Aorta (tissue), 5 donors: ENCODE measurements around the gene ALK. TPM values are rescaled to one million over a fixed set of nuclear protein-coding genes. Genes with fewer than 3 reads are reported as not detected.
A peak's percentile ranks its signal among the peaks of the same experiment; 100 is the strongest.

ENCODE experiments used
- ATAC-seq: fragments of 200-7000 bp; cut with Tn5 transposase; one replicate; pipeline ENCODE4 v1.9.1; 2022; ENCODE audit warnings: moderate library complexity; ENCODE audit not compliant: low FRiP score
- DNase-seq, 2 donors: peaks; one replicate each; pipeline ENCODE4 v3.0.0-alpha.2; 2020
- H3K27ac ChIP-seq, 2 donors: one replicate each; pipeline ENCODE4 v1.5.1; 2013; ENCODE audit warnings: low read length in 2 of 2, mild to moderate bottlenecking in 2 of 2, moderate library complexity in 2 of 2, control low read depth in 1 of 2, inconsistent platforms in 1 of 2, low read depth in 1 of 2
- H3K27me3 ChIP-seq, 2 donors: one replicate each; pipeline ENCODE4 v1.6.1; 2013; ENCODE audit warnings: control low read depth in 1 of 2, low read length in 1 of 2, mild to moderate bottlenecking in 1 of 2, moderate library complexity in 1 of 2; ENCODE audit not compliant: insufficient read depth in 2 of 2, control insufficient read depth in 1 of 2
- H3K36me3 ChIP-seq, 2 donors: one replicate each; pipeline ENCODE4 v1.6.1; 2013; ENCODE audit warnings: control low read depth in 1 of 2, low read length in 1 of 2, mild to moderate bottlenecking in 1 of 2; ENCODE audit not compliant: insufficient read depth in 2 of 2, control insufficient read depth in 1 of 2
- H3K4me1 ChIP-seq, 2 donors: one replicate each; pipeline ENCODE4 v1.6.1; 2013; ENCODE audit warnings: low read length in 2 of 2, control low read depth in 1 of 2, mild to moderate bottlenecking in 1 of 2, moderate library complexity in 1 of 2; ENCODE audit not compliant: insufficient read depth in 2 of 2, control insufficient read depth in 1 of 2
- H3K4me3 ChIP-seq, 2 donors: one replicate each; pipeline ENCODE4 v1.5.1; 2013; ENCODE audit warnings: low read length in 2 of 2, control low read depth in 1 of 2, mild to moderate bottlenecking in 1 of 2
- H3K9me3 ChIP-seq: one replicate; pipeline ENCODE4 v1.6.1; 2013; ENCODE audit warnings: mild to moderate bottlenecking, low read length; ENCODE audit not compliant: control insufficient read depth
- WGBS, 2 donors: extraction: QIAGEN DNeasy Blood & Tissue Kit; methylation state at CpG; one replicate each; pipeline ENCODE4 v1.1.7; 2013; 5-methylcytosine and 5-hydroxymethylcytosine counted together
- intact Hi-C, 2 donors: fragments of 100-400 bp; cut with DNase I; formaldehyde crosslinking; loops; one replicate each; pipeline versions ENCODE4 v1.14.2 to v1.15.0; 2022
- polyA plus RNA-seq, 2 donors: library from polyadenylated mRNA; stranded (reverse); fragments of 200-250 nt; gene quantifications; one replicate each; pipeline ENCODE4 v1.2.3, GENCODE V29; 2013
- total RNA-seq, 2 donors: library from RNA; stranded (reverse); fragmentation: NEBNext Ultra II Directional; extraction: Animal tissue kit (Norgen Biotek cat#: 25700); gene quantifications; one replicate each; pipeline ENCODE4 v1.2.1, GENCODE V29; 2021
- donor health status: healthy with polysubstance abuse.
- donor health status: Bipolar disorder and iron deficiency.
- donor health status: DM: no; HTN: no; CAD: no.
- donor health status: DM: no; HTN: no; CAD: no.
- donor health status: DM: yes; HTN: yes; CAD: no.

The ALK gene
- total and polyA plus RNA-seq, 4 donors = 0.13 to 0.30 TPM; not detected in 2

DNA sequence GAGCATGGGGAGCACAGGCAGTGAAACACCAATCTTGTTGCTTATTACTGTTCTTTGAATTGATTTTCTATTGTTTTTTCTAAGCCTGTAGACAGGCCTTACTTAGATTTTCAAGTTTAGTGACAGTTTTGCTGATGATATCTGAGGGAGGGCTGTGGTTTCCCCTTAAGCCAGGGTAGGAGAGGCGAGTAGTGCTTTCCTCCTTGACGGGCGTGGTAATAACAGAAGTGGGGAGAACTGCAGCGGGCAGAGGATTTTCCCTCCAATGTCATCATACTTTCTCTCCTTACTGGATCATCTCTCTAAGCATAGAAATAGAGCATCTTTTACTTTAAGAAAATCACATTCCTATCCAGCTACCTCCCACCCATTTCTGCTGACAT is 314.4 kb downstream of the ALK start:
- no peak for ATAC-seq
- Histone ChIP-seq H3K9me3 (no peaks in the 10 kb centered on the region), H3K4me3 (no peak overlapping the region), H3K27ac (no peak overlapping the region), H3K27me3 (no peaks in the 10 kb centered on the region), H3K4me1 (peaks cover 0 to 2% of the 10 kb centered on the region in 2 donors), H3K36me3 (no peaks in the 10 kb centered on the region)
- intact Hi-C loops = no loop called here
- 88% methylated on average over 4 of the region's 4 CpGs for WGBS, 2 donors
- no peak for DNase-seq

DNA sequence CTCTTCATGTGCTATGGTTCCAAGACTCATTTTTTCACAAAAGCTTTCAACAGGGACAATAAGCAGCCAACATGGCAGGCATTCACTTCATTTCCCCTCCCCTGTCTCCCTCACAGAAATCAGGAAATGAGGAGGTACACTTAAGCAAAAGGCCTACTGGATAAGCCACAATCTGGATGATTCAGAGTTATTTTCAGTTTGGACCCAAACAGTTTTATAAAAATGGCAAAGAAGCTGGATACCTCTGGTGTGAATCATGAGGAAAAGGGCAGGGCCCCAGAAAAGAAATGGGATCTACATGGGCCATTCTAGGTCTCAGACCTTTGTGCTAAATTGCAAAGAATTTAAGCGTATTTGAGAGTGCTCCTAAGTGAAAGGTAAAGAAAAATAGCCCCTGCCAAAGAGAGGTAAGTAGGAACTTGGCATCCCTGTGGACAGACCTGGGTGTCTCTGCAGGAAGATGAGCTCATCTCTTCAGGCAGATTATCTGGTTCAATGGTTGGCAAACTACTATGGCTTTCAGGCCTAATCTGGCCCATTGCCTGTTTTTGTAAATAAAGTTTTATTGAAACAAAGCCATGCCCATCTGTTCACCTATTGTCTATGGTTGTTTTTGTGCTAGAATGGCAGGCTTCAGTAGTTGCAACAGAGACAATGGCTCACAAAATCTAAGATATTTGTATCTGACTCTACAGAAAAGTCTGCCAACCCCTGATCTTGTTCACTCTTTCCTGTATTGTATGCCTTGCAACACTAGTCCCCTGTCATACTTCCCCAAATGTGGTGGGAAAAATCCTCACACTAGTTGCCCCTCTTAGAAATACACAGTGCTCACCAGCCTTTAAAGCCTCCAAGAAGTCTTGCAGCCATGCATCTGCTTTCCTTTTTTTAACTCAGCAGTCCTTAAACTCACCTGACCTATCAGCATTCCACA is 315.0 kb downstream of the ALK start:
- intact Hi-C loops = no loop called here
- Histone ChIP-seq H3K9me3 (no peaks in the 10 kb centered on the region), H3K4me3 (no peak overlapping the region), H3K27me3 (no peaks in the 10 kb centered on the region), H3K27ac (peak overlapping the region in 1 of 2 donors; percentile 19), H3K36me3 (no peaks in the 10 kb centered on the region), H3K4me1 (peaks cover 0 to 2% of the 10 kb centered on the region in 2 donors)
- ATAC-seq (peak; percentile 55), DNase-seq (no peak)
- WGBS, 2 donors = 67 to 87% methylated on average over 1 of the region's 1 CpG

DNA sequence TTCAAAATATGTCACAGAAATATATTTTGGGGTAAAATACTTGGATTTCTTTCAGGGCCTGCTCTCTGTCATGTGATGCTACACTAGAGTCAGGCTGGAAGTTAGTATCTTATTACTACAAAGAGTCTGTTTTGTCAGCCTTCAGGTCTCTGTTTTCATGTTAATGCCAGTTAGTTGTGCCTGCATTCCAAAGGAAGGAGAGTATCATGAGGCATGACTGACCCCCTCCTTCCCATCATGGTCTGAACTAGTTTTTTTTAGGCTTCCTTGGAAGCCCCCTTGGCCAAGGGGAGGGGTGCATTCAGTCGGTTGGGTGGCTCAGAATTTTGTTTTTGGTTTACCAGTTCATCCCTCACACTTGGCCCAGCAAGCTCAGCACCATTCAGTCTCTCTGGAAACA is 318.0 kb downstream of the ALK start:
- H3K4me1 ChIP-seq = peaks cover 0 to 2% of the 10 kb centered on the region in 2 donors
- 12 to 22% methylated on average over 1 of the region's 1 CpG for WGBS, 2 donors
- no peaks in the 10 kb centered on the region for H3K9me3 ChIP-seq
- no peak overlapping the region for H3K4me3 ChIP-seq
- DNase-seq (no peak), ATAC-seq (no peak)
- H3K27ac ChIP-seq = no peak overlapping the region
- intact Hi-C loops = no loop called here
- no peaks in the 10 kb centered on the region for H3K27me3 ChIP-seq
- no peaks in the 10 kb centered on the region for H3K36me3 ChIP-seq

DNA sequence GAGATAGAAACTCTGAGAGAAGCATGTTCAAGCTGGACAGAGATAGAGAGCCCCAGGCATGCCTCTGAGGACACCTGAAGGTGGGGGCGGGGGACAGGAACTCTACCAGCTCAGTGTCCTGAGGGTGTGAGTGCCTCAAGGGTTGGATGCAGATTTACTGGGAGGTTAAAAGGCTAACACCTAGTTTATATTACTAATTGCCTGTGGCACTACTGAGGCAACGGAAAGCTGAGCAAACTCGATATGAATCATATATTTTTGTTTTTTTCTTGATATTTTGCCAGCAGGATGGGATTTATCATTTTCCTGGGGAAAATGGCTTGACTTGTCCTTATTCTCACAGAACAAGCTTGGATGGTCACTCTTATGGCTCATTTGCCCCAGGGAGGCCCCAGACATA is 319.5 kb downstream of the ALK start:
- Histone ChIP-seq H3K9me3 (no peaks in the 10 kb centered on the region), H3K27ac (no peak overlapping the region), H3K36me3 (no peaks in the 10 kb centered on the region), H3K27me3 (no peaks in the 10 kb centered on the region), H3K4me1 (peaks cover 0 to 2% of the 10 kb centered on the region in 2 donors), H3K4me3 (no peak overlapping the region)
- intact Hi-C loops = no loop called here
- no peak for DNase-seq
- ATAC-seq = no peak
- 76 to 84% methylated on average over 3 of the region's 3 CpGs for WGBS, 2 donors

DNA sequence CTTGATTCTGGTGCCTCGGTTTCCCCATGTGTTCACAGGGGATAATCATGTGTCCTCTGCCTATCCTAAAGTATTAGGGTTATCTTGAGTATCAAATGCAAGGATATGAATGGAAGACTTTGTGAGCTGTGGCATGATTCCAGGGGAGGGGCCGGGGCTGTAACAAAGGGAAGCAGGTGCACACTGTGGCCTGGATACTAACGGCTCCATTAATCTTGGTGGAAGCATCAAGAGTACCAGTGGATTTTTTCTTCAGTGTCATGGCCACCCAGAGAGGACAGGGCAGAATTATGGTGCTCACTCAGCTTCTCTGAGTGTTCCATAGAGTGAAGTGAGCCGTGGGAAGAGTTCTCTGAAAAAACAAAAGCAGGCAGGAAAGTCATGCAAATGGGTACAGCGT is 320.1 kb downstream of the ALK start:
- H3K36me3 ChIP-seq = no peaks in the 10 kb centered on the region
- WGBS, 2 donors = 82 to 85% methylated on average over 5 of the region's 5 CpGs
- no peak for ATAC-seq
- H3K27ac ChIP-seq = no peak overlapping the region
- DNase-seq = no peak
- H3K9me3 ChIP-seq = no peaks in the 10 kb centered on the region
- no peak overlapping the region for H3K4me3 ChIP-seq
- peaks cover 0 to under 1% of the 10 kb centered on the region in 2 donors for H3K4me1 ChIP-seq
- intact Hi-C loops = no loop called here
- no peaks in the 10 kb centered on the region for H3K27me3 ChIP-seq

DNA sequence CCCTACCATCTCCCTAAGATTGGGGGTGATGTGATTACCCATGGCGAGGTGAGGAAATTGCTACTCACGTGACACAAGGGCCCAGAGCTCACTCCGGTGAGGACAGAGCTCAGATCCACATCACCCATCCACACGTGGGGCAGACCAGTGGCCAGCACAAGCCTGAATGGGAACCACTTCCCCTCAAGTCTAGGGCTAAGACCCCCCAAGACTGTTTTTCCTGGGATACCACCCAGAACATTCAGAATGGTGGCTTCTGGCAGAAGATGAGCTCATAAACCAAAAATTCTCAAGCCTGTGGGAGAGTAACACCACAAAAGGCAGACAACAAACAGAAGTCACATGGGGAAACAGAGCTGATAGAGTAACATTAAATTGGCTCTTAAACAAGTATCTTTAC is 321.4 kb downstream of the ALK start:
- no peaks in the 10 kb centered on the region for H3K36me3 ChIP-seq
- no peak overlapping the region for H3K4me3 ChIP-seq
- DNase-seq (no peak), ATAC-seq (no peak)
- H3K9me3 ChIP-seq = no peaks in the 10 kb centered on the region
- H3K4me1 ChIP-seq = no peaks in the 10 kb centered on the region
- WGBS, 2 donors = 83 to 90% methylated on average over 4 of the region's 4 CpGs
- no peak overlapping the region for H3K27ac ChIP-seq
- H3K27me3 ChIP-seq = no peaks in the 10 kb centered on the region
- intact Hi-C loops = no loop called here

DNA sequence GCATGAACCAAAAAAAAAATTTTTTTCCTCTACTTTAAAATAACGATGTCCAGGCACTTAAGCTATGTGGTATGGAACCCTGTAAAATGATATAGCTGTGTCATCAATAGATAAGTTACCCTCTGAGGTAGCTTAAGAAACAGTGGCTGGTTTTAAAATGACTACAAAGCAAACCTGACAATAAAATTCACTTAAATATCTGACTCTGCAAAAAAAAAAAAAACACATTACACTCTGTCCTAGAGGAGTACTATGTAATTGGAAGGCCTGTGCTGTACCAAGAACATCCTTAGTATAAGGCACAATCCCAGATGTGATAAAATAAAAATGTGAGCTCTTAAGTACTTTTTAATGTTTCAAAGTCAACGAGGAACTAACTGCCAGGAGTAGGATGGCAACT is 322.4 kb downstream of the ALK start:
- no peak overlapping the region for H3K27ac ChIP-seq
- no peak for ATAC-seq
- H3K9me3 ChIP-seq = no peaks in the 10 kb centered on the region
- 62 to 68% methylated on average over 2 of the region's 2 CpGs for WGBS, 2 donors
- intact Hi-C loops = no loop called here
- no peak for DNase-seq
- H3K27me3 ChIP-seq = no peaks in the 10 kb centered on the region
- H3K36me3 ChIP-seq = no peaks in the 10 kb centered on the region
- H3K4me1 ChIP-seq = no peaks in the 10 kb centered on the region
- no peak overlapping the region for H3K4me3 ChIP-seq

DNA sequence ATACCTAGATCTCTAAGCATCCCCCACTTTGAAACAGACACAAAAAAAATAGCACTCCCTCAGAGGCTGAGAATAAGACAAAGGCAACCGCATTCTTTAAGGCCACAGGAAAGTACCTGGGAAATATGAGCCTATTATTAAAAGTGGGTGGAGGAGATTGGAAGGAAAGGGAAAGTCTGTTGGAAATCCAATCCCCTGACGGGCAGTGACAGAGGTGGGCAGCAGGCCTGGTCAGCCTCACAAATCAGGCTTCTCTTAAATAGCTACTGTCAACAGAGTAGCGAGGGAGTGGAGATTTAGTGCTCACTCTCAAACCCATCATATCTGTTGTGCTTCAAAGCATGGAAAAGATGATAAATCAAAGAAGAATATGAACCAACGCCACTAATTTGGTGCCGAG is 324.4 kb downstream of the ALK start:
- WGBS, 2 donors = 60 to 68% methylated on average over 5 of the region's 5 CpGs
- H3K27ac ChIP-seq = no peak overlapping the region
- no peak overlapping the region for H3K4me3 ChIP-seq
- no peaks in the 10 kb centered on the region for H3K9me3 ChIP-seq
- no peaks in the 10 kb centered on the region for H3K27me3 ChIP-seq
- H3K4me1 ChIP-seq = no peaks in the 10 kb centered on the region
- DNase-seq (no peak), ATAC-seq (no peak)
- intact Hi-C loops = no loop called here
- no peaks in the 10 kb centered on the region for H3K36me3 ChIP-seq

DNA sequence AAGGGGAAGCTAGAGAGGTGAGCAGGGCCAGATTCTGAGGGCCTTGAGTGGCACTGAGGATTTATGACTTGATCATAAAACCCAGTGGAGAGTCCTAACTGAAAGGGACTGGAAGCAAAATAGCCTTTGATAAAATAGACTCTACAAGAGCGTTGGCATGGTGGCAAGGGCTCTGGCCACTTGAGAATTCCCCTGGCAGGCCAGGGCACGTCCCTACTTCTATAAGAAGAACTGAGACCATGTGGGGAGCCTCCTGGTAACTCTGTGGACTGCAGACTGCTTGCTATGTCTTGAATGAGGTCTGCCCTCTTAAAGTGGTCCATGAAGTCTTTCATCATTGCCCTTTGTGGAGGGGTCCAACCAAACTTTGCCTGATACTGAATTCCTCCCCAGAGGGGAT is 324.8 kb downstream of the ALK start:
- Histone ChIP-seq H3K4me1 (no peaks in the 10 kb centered on the region), H3K27me3 (no peaks in the 10 kb centered on the region), H3K27ac (no peak overlapping the region), H3K9me3 (no peaks in the 10 kb centered on the region), H3K36me3 (no peaks in the 10 kb centered on the region), H3K4me3 (no peak overlapping the region)
- ATAC-seq (no peak), DNase-seq (no peak)
- WGBS, 2 donors = 41 to 42% methylated on average over 2 of the region's 2 CpGs
- intact Hi-C loops = no loop called here
